Stimulated activated CD4-positive, alpha-beta T cell treated with anti-CD3 and anti-CD28 coated beads, Interleukin-1b, Interleukin-23, amount 100 ng/mL, for 48 hours (primary cell): ENCODE results near the gene RALGAPB.
"Not testable (repeated sequence)": the region's sequence is repeated elsewhere in the genome, so short reads cannot be mapped to it uniquely, and the experiment has no call there.

Experiments
- DNase-seq: peaks from one replicate; pipeline ENCODE4 v3.0.0-alpha.2; 2020

Gene RALGAPB

GRCh38 chr20:38472513-38473366 lies at the start of gene RALGAPB:
Gene RALGAPB, plus strand, starts transcription at chr20:38472843. Its CDS starts 15,590 bp downstream, at chr20:38488433.
- peak; percentile 98 for DNase-seq

- DNase-seq: no peak
Measured at GRCh38 chr20:38423541-38423940, 49.1 kb upstream of the RALGAPB start.

GRCh38 chr20:38424401-38424800 lies 48.2 kb upstream of the RALGAPB start:
- no peak for DNase-seq

GRCh38 chr20:38426006-38426897 lies 46.4 kb upstream of the RALGAPB start:
- DNase-seq: peak; percentile 56

GRCh38 chr20:38427655-38428023 lies 45.0 kb upstream of the RALGAPB start:
- DNase-seq: no peak

- DNase-seq: no peak
Measured at GRCh38 chr20:38428800-38429199, 43.8 kb upstream of the RALGAPB start.

- DNase-seq: no peak
Measured at GRCh38 chr20:38429301-38429700, 43.3 kb upstream of the RALGAPB start.

GRCh38 chr20:38430679-38431325 lies 41.8 kb upstream of the RALGAPB start:
- DNase-seq: no peak

- no peak for DNase-seq
Measured at GRCh38 chr20:38432292-38432691, 40.4 kb upstream of the RALGAPB start.

GRCh38 chr20:38432870-38433269 lies 39.8 kb upstream of the RALGAPB start:
- DNase-seq: not testable (repeated sequence)

GRCh38 chr20:38433304-38433972 lies 39.2 kb upstream of the RALGAPB start:
- no peak for DNase-seq

GRCh38 chr20:38434301-38434741 lies 38.3 kb upstream of the RALGAPB start:
- DNase-seq: no peak

- peak; percentile 90 for DNase-seq
Measured at GRCh38 chr20:38434770-38435554, 37.7 kb upstream of the RALGAPB start, which contains the start of gene SNHG17. Gene SNHG17, minus strand, starts transcription at chr20:38435328.

- no peak for DNase-seq
Measured at GRCh38 chr20:38435555-38435939, 37.1 kb upstream of the RALGAPB start.

GRCh38 chr20:38437796-38438195 lies 34.8 kb upstream of the RALGAPB start:
- no peak for DNase-seq

- not testable (repeated sequence) for DNase-seq
Measured at GRCh38 chr20:38441110-38441509, 31.5 kb upstream of the RALGAPB start.

GRCh38 chr20:38441916-38442315 lies 30.7 kb upstream of the RALGAPB start:
- no peak for DNase-seq

- DNase-seq: no peak
Measured at GRCh38 chr20:38445381-38445796, 27.3 kb upstream of the RALGAPB start.

- no peak for DNase-seq
Measured at GRCh38 chr20:38445901-38446425, 26.7 kb upstream of the RALGAPB start.

GRCh38 chr20:38446441-38447209 lies 26.0 kb upstream of the RALGAPB start:
- peak; percentile 93 for DNase-seq

GRCh38 chr20:38447251-38447661 lies 25.4 kb upstream of the RALGAPB start:
- DNase-seq: no peak
